Peyer's patch (tissue), 4 donors: ENCODE measurements around the gene LMBRD1.

Source experiments
- CTCF ChIP-seq, 6 experiments: fragments of 450-650 bp in 4 of 6; fragments of 200-600 bp in 2 of 6; sonication (generic) in 1 of 6; IDR thresholded peaks; one replicate each; pipeline ENCODE4 v1.5.1; 2017 to 2019; ENCODE audit warnings: antibody characterized with exemption in 6 of 6, mild to moderate bottlenecking in 3 of 6, moderate library complexity in 1 of 6
- POLR2A ChIP-seq, 2 donors: fragments of 450-650 bp; IDR thresholded peaks; one replicate each; pipeline ENCODE4 v1.5.1; 2017; ENCODE audit warnings: antibody characterized with exemption in 2 of 2, mild to moderate bottlenecking in 2 of 2, moderate library complexity in 2 of 2

- TF ChIP-seq CTCF (IDR thresholded peaks at IDR 0.05) (no peak), POLR2A (IDR thresholded peaks at IDR 0.05) (no peak)
These were observed 45.1 kb upstream of the LMBRD1 start for GRCh38 chr6:69841862-69842261.
